GM21381 (cell line): Measurements from ENCODE around the gene GPC6.

ENCODE experiments used
- ATAC-seq: cut with Tn5 transposase; IDR thresholded peaks from one replicate; pipeline ENCODE4 v1.9.1; 2021; ENCODE audit warnings: mild to moderate bottlenecking, moderate library complexity; ENCODE audit not compliant: unreplicated experiment

GPC6 gene

GRCh38 chr13:93655154-93655553 is 428.5 kb downstream of the GPC6 start:
- ATAC-seq = no peak

GRCh38 chr13:93660391-93661063 is 433.9 kb downstream of the GPC6 start:
- ATAC-seq = no peak

GRCh38 chr13:93670866-93671265 is 444.3 kb downstream of the GPC6 start:
- no peak for ATAC-seq

GRCh38 chr13:93672996-93673395 is 446.4 kb downstream of the GPC6 start:
- no peak for ATAC-seq

- no peak for ATAC-seq
Measured at GRCh38 chr13:93673885-93674284, 447.3 kb downstream of the GPC6 start.

- no peak for ATAC-seq
Measured at GRCh38 chr13:93674337-93674755, 447.7 kb downstream of the GPC6 start.

- ATAC-seq = no peak
Measured at GRCh38 chr13:93680329-93680728, 453.7 kb downstream of the GPC6 start.

- no peak for ATAC-seq
Measured at GRCh38 chr13:93685900-93686299, 459.3 kb downstream of the GPC6 start.

- no peak for ATAC-seq
Measured at GRCh38 chr13:93686399-93686798, 459.8 kb downstream of the GPC6 start.

- ATAC-seq = no peak
Measured at GRCh38 chr13:93687261-93687660, 460.7 kb downstream of the GPC6 start.

- no peak for ATAC-seq
Measured at GRCh38 chr13:93689333-93689732, 462.7 kb downstream of the GPC6 start.

GRCh38 chr13:93690139-93690538 is 463.5 kb downstream of the GPC6 start:
- ATAC-seq = no peak

- no peak for ATAC-seq
Measured at GRCh38 chr13:93698016-93698613, 471.5 kb downstream of the GPC6 start.

- no peak for ATAC-seq
Measured at GRCh38 chr13:93700115-93700514, 473.5 kb downstream of the GPC6 start.

- no peak for ATAC-seq
Measured at GRCh38 chr13:93708308-93709075, 481.9 kb downstream of the GPC6 start.

GRCh38 chr13:93709506-93710244 is 483.1 kb downstream of the GPC6 start:
- no peak for ATAC-seq

GRCh38 chr13:93714171-93714570 is 487.6 kb downstream of the GPC6 start:
- no peak for ATAC-seq

GRCh38 chr13:93715866-93716265 is 489.3 kb downstream of the GPC6 start:
- no peak for ATAC-seq

GRCh38 chr13:93716623-93717022 is 490.0 kb downstream of the GPC6 start:
- ATAC-seq = no peak

- ATAC-seq = no peak
Measured at GRCh38 chr13:93721483-93721882, 494.9 kb downstream of the GPC6 start.

- ATAC-seq = no peak
Measured at GRCh38 chr13:93723316-93723715, 496.7 kb downstream of the GPC6 start.
